ENCODE measurements around the gene NDUFS7.

The NDUFS7 gene

DNA sequence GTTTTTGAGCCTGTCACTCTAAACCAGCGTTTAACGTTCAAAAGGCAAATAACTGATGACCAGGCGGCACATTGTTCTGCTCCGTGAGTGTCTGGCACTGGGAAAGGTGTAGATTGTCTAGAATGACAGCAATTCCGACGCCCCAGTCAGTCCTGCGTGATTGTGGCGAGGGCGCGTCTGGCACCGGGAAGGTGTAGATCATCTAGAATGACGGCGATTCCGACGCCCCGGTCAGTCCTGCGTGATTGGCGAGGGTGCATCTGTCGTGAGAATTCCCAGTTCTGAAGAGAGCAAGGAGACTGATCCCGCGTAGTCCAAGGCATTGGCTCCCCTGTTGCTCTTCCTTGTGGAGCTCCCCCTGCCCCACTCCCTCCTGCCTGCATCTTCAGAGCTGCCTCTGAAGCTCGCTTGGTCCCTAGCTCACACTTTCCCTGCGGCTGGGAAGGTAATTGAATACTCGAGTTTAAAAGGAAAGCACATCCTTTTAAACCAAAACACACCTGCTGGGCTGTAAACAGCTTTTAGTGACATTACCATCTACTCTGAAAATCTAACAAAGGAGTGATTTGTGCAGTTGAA lies 26.1 kb upstream of the NDUFS7 start:
- DNase-seq (ENCODE audit: low read depth in 1 of 2, low spot score in 1 of 2): no peak
- in situ Hi-C loops (cut with HindIII; ENCODE audit: low pct_unique_long_range_greater_than_20kb, low sequenced_read_pairs): no loop called here
- no peak for TF ChIP-seq JUND (IDR thresholded peaks at IDR 0.05; ENCODE audit: low read depth)

DNA sequence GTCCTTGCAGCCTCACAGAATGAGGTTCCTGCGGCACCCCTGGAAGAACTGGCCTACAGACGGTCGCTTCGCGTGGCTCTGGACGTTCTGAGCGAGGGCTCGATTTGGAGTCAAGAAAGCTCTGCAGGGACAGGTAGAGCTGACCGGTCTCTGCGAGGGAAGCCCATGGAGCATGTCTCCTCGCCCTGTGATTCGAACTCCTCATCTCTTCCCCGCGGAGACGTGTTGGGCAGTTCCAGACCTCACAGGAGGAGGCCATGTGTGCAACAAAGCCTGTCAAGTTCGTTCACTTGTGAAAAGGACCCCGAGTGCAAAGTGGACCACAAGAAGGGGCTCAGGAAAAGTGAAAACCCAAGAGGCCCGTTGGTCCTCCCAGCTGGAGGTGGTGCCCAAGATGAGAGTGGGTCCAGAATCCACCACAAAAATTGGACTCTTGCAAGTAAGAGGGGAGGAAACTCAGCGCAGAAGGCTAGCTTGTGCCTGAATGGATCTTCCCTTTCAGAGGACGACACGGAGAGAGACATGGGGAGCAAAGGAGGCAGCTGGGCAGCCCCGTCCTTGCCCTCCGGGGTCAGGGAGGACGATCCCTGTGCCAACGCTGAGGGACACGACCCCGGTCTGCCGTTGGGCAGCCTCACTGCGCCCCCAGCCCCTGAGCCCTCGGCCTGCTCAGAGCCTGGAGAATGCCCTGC lies 23.4 kb upstream of the NDUFS7 start:
- no peak for DNase-seq (ENCODE audit: low read depth in 1 of 2, low spot score in 1 of 2)
- TF ChIP-seq JUND (IDR thresholded peaks at IDR 0.05; ENCODE audit: low read depth): no peak
- in situ Hi-C loops (cut with HindIII; ENCODE audit: low pct_unique_long_range_greater_than_20kb, low sequenced_read_pairs): no loop called here

DNA sequence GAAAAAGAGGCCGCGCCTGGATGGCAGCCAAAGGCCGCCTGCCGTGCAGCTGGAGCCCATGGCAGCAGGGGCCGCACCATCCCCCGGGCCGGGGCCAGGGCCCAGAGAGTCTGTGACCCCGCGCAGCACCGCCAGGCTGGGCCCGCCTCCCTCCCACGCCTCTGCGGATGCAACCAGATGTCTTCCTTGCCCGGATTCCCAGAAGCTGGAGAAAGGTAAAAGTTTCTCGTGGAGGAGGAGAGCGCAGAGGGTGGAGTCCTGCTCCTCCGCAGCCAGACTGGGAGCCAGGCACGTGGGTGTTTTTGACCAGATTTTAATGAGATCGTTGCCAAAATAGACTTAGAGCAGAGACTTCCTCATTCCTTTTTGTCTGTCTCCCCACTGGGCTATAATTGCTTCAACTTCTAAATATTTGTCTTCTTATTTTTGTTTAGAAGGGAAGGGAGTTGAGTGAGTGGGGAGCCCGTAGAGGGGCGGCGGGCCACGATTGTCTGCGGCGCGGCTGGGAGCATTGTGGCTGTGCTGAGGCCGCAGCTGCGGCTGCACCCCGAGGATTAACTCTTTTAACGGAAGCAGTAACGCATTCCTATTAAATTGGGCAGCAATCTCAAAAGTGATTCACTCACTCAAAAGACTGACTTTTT lies 22.8 kb upstream of the NDUFS7 start:
- in situ Hi-C loops (cut with HindIII; ENCODE audit: low pct_unique_long_range_greater_than_20kb, low sequenced_read_pairs): no loop called here
- DNase-seq (ENCODE audit: low read depth in 1 of 2, low spot score in 1 of 2): no peak
- no peak for TF ChIP-seq JUND (IDR thresholded peaks at IDR 0.05; ENCODE audit: low read depth)

DNA sequence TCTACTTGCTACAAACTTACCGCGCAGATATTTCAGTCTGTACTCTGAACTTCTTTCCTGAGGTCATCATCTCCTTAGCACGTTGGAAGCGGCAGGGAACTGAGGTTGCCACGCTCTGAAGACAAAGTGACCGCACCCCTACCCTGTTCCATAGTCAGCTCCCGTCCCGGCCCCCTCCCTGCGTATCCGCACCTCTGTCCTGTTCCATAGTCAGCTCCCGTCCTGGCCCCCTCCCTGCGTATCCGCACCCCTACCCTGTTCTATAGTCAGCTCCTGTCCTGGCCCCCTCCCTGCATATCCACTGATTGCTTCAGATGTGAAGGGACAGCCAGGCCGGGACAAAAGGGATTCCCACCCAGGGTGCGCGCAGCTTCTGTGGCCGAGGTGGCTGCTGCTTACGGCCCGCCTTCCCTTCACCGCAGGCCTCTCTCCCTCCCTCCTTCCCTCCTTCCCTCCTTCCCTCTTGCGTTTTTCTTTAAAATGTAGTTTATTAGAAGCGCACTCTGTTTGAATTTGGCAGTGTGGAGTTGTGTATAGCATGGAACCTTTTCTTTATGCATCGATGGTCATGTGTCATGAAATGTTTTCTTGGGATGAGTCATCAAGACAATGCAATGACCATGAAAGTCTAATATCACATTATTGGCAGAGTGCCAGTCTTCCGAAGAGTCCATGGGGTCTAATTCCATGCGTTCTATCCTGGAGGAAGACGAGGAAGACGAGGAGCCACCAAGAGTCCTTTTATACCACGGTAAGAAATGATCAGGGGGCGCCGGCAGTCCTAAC lies 21.9 kb upstream of the NDUFS7 start:
- in situ Hi-C loops (cut with HindIII; ENCODE audit: low pct_unique_long_range_greater_than_20kb, low sequenced_read_pairs): no loop called here
- no peak for TF ChIP-seq JUND (IDR thresholded peaks at IDR 0.05; ENCODE audit: low read depth)
- DNase-seq (ENCODE audit: low read depth in 1 of 2, low spot score in 1 of 2): no peak

DNA sequence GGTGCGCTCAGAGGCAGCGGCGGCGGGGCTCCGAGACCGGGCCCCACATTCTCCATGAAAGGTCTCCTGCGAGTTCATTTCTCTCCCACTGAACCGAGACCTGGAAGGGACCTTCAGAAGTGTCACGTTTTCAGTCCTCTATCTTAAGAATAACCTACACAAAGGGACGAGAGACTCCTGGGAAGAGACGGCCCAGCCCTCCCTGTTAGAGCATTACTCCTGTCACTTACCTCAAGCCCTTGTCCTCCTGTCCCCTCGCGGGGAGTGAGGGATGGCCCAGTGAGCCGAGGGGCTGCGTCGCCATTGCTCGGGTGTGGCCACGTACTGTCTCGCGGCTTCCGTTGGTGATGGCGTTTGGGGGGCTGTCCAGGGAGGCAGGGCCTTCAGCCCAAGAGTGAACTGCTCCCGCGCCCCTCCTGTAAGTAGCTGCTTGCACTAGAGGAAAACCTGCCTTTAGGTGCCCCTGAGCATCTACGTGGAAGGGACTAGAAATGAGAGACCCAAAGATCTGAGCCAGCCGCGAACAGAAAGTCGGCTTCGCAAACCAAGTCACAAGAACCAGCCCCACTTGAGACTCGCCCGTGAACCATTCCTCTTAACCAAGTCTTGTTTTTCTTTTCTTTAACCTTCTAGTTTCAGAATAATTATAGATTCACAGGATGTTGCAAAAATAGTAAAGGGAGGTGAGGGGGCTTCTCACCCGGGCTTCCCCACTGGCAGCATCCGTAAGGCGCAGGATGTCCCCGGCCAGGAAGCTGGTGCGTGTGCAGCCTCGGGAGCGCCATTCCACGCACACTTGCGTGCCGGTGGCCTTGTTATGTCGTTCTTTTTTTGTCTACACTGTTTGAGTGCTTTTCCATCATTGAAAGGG lies 21.1 kb upstream of the NDUFS7 start:
- in situ Hi-C loops (cut with HindIII; ENCODE audit: low pct_unique_long_range_greater_than_20kb, low sequenced_read_pairs): no loop called here
- TF ChIP-seq JUND (IDR thresholded peaks at IDR 0.05; ENCODE audit: low read depth): no peak
- DNase-seq (ENCODE audit: low read depth in 1 of 2, low spot score in 1 of 2): no peak

DNA sequence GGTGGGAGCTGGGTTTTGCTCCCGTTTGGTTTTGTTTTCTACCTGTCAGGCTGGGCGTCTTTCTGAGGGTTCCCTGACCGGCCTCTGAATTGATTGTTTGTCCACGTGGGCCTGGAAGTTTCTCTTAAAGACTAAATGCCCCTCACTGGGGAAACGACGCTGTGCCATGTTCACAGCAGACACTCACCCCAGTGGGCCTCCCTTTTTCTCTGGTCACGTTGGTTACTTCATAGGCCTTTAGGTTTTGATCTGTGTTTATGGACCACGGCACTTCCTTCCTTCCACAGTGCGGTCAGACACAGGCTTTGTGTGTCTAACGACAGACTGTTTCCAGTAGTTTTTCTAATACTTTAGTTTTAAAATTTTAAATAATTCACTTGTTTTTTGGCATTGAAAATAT lies 20.1 kb upstream of the NDUFS7 start:
- in situ Hi-C loops (cut with HindIII; ENCODE audit: low pct_unique_long_range_greater_than_20kb, low sequenced_read_pairs): no loop called here
- no peak for TF ChIP-seq JUND (IDR thresholded peaks at IDR 0.05; ENCODE audit: low read depth)
- no peak for DNase-seq (ENCODE audit: low read depth in 1 of 2, low spot score in 1 of 2)

DNA sequence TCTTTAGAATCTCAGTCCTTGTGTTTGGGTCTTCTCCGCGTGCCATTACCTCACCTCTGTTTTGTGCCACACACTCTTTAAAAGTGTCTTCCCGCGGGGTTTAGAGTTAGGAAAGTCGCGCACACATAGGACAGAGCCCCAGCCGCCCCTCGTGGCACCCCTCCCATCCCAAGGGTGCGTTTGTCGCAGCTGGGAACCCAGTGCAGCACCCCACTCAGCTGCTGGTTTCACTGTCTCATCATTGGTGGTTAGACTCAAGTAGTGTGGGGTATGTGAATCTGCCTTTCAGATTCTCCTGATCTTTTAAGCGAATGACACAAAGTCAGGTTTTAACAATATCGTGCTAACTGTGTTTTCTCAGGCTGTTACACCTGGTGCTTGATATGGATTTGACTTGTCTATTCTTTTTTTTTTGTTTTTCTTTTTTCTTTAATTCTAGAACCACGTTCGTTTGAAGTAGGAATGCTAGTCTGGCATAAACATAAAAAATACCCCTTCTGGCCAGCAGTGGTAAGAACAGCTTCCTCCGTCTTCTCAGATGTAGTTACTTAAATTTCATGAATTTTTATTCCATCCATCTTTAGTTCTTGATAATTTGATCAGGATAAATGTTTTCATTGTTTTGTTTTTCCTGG lies 19.5 kb upstream of the NDUFS7 start:
- in situ Hi-C loops (cut with HindIII; ENCODE audit: low pct_unique_long_range_greater_than_20kb, low sequenced_read_pairs): no loop called here
- DNase-seq (ENCODE audit: low read depth in 1 of 2, low spot score in 1 of 2): no peak

DNA sequence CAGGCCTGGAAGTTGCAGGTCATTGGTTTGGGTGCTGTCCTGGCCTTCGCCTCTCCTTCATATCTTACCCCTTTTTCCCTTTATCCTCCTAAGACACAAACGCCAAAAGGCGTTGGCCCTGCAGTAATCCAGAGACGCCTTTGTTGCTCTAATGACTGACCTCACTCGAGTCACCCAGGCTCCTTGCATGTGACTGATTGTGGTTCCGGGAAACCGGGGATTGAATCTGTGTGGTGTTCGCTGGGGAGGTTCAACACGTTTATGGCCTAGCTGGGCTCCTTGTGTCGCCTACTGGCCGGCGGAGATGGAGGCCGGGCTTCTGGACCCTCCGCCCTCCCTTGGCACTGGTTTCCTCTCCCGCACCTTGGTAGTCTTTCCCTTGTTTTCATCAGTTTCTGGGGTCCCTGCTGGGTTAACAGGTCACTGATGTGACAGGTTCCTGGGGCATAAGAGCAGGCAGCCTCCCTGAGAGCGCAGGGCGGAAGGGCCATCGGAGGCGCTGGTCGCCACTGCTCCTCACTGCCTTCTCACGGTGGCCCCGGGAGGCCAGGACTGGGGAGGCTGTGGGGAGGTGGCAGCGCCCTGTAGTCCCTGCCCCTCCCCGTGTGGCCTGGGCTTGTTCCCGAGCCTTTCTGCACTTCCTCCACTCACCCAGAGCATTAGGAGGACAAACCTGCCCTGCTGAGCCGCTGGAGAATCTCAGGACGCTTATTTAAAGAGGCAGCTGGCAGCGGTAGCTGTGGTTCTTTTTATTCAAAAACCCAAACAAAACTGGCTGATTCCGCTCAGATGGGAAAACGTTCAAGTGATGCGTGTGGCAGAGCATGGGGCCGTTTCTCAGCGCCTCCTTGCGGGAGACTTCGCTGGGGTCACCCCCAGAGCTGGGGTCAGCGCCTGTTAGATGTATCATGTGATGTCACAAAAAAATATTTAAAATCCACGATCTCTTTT lies 18.1 kb upstream of the NDUFS7 start:
- DNase-seq (ENCODE audit: low read depth in 1 of 2, low spot score in 1 of 2): no peak
- in situ Hi-C loops (cut with HindIII; ENCODE audit: low pct_unique_long_range_greater_than_20kb, low sequenced_read_pairs): no loop called here
- TF ChIP-seq JUND (IDR thresholded peaks at IDR 0.05; ENCODE audit: low read depth): no peak

More for the DNA sequence above, 19.5 kb upstream of the NDUFS7 start:
- TF ChIP-seq JUND (IDR thresholded peaks at IDR 0.05; ENCODE audit: low read depth): no peak

DNA sequence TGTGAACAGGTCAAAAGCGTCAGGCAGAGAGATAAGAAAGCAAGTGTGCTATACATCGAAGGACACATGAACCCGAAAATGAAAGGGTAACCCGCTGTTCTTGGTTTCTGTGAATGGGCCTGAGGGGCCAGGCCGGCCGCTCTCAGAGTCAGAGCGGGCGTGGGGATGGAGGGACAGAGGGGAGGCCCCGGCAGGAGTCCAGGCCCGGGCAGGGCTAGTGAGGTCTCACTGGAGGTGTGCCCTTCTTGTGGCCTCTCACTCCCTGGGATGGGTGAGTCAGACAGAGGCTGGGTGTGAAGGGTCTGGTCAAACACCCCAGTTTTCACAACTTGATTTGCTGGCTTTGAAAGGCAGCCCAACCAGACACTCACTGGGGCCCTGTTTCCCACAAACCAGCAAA lies 17.4 kb upstream of the NDUFS7 start:
- TF ChIP-seq JUND (IDR thresholded peaks at IDR 0.05; ENCODE audit: low read depth): no peak
- in situ Hi-C loops (cut with HindIII; ENCODE audit: low pct_unique_long_range_greater_than_20kb, low sequenced_read_pairs): no loop called here
- DNase-seq (ENCODE audit: low read depth in 1 of 2, low spot score in 1 of 2): no peak

DNA sequence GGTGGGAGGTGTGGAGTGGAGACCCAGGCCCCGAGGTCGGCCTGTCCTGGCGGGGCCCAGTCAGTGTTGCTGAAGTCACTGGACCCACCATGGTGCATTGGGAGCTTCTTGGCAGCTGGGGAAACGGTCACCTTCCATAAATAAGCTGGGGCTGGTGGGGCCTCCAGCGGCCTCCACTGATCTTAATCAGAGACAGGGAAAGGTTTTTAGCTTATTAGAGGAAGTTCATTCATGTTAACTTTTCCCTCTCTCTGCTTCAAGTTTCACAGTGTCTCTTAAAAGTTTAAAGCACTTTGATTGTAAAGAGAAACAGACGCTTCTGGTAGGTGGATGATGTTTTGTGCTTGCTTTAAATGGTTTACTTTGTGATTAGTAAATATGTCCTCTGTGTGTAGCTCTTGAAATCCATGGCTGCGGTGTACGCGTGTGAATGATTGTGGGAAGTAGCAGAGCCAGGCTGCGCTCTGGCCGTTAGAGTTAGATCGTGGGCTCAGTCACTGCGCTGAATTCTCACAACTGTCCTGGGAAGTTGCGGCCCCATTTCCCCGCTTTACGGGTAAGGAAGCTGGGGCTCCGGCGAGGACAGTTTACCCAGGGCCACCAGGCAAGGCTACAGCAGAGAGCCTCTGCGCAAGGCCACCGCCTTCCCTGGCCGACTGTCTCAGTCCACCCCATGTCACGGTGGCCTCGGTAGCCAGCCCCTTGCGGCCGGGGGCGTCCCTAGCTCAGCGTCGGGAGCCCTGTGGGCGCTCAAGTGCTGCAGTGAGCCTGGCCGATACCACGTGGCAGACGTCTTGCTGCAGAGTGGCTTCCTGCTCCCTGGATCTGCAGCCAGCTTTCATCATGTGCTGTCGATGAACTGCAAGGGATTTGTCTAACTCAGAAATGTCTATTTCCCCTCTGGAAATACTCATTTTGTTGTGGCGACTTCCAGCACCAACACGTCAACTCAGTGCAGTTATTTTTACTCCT lies 16.5 kb upstream of the NDUFS7 start:
- in situ Hi-C loops (cut with HindIII; ENCODE audit: low pct_unique_long_range_greater_than_20kb, low sequenced_read_pairs): no loop called here
- no peak for TF ChIP-seq JUND (IDR thresholded peaks at IDR 0.05; ENCODE audit: low read depth)

More for the DNA sequence above, 16.5 kb upstream of the NDUFS7 start:
- DNase-seq (ENCODE audit: low read depth in 1 of 2, low spot score in 1 of 2): no peak

Data from T47D (cell line).